CD4-positive, alpha-beta T cell treated with Interferon alpha-2 for 1 hour (primary cell): ENCODE data around the gene C1QL3.

Experiments used
- DNase-seq, 2 donors: peaks; one replicate each; pipeline ENCODE4 v3.0.0-alpha.2; 2020 to 2022

Gene C1QL3

DNA sequence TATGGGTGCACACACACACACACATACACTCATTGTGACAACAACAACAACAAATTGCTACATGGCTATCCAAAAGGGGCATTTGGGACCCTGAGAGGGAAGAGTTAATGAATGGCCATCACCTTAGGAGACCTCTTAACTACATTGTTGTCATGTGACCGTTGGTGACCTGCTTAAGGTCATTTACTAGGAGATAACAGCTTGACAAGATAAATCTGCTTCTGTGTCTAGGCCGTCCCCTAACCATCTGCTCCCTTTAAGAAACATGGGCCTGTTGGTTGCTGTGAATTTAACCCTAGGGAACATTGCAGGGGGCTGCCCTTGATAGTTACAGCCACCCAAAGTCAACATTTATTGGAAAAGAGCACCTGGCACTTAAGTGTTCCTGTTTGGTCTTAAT, 29.7 kb downstream of the C1QL3 start:
- DNase-seq: no peak

DNA sequence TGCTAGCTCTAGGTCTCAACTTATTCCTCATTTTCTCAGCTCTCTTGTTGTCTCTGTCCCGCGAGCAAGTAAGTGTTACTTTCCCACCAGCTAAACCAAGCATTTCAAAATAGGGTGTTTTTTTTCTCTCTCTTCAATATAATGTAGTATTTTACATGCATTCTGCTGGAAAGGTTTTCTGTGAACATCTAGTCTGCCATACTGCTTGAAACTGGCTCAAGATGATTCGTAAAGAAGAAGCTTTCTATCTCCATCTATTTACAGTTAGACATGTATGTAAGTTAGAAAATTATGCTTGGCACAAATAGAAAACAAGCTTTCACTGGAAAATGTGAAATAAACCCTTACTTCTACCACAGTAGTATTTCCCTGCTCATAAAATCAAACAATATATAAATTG, 31.2 kb downstream of the C1QL3 start:
- no peak for DNase-seq

DNA sequence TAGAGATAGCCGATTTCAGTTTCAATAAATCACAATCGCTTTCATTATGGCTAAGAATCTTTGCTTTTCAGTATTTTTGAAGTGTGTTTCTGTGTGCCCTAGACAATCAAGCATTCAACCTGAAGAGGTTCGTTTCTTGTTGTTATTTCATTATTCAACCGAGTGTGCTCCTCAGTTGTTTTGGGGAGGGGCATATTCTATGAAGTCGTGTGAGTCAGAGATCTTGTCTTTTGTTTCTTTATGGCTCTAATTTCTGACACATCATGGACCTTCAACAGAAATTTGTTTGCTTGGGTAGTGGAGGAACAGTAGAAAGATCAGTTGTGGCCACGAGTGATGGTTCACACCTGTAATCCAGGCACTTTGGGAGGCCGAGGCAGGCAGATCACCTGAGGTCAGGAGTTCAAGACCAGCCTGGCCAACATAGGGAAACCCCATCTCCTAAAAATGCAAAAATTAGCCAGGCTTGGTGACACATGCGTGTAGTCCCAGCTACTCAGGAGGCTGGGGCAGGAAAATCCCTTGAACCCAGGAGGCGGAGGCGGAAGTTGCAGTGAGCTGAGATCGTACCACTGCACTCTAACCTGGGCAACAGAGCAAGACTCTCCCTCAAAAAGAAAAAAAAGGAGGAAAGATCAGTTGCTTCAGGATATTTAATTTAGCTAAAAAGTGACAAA, 38.3 kb downstream of the C1QL3 start:
- no peak for DNase-seq

DNA sequence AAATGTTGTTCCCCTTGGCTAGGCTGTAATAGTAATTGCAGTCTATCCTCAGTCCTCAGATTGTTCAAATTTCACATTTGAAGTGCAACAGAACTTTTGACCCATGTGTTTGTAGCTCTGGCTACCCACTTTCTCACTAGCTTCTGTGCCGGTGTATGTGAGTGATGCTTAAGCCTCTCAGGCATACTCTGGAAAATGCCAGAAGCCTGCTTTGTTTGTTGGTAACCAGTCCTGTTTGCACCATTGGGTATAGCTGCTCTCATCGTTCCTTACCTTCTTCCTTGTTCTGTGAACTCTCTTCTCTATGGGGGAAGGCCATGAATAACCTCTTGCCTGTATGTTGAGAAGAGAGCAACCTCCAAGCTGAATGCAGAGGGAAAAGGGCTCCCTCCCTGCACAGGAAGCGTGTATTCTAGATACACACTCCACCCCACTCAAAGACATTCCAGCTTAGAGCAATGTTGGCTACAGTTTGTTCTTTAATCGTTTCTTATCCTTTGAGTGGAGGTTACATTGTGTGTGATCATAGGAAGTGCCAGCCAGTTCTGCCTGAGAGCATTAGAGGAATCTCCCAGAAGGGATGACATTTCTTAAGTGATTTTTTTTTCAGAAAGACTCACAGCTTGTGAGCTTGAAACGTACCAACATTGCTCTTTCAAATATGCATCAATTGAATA, 40.5 kb downstream of the C1QL3 start:
- DNase-seq: no peak

DNA sequence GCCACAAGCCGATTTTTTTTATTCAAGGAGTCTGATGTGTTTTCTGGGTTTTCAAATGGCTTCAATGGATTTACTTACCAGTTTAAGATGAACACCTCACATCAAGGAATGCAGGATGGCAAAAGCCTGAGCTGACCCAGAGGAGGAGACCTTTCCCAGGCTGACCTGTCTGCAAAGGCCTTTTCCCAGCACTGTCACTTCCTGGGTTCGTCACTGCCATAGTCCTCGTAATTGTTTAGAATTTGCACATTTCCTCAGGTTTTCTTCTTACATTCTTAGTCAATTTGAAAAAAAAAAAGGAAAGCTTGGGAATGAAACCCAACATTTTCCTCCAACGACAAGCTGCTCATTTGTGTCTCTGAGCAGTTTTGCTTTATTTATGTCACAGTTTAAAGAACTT, 42.9 kb downstream of the C1QL3 start:
- no peak for DNase-seq

DNA sequence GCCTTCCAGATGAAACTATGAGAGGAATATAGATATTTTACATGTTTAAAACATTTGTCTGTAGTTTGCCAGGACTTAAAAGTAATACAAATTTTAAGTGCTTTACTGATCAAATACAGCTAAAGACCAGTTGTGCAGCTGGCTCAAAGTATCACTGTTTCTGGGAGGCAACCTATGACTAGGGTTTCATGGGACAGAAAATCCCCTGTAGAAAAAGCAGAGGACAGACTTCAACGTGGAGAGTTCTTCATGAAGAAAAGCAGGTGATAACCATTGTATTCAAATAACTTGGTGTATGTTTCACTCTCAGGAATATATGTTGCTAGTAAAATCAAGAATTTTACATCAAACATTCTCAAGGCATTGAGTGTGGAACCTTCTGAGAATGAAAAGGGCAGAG, 43.9 kb downstream of the C1QL3 start:
- no peak for DNase-seq

DNA sequence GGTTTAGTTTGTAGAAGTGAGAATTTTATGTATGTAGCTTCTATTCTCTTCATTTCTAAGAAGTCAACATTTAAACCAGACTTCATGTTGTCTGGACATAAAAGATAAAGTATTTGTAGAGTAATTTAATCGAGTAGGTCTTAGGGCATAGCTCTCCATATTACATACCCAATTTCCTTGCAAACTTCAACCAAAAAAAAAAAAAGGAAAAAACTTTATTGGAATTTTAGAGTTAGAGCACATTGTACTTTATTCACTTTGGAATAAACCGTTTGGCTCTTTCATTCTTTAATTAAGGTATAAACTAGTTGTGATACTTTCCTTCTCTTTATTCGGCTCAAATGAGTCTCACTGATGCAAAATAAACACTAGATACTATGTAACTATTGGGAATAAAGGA, 48.9 kb downstream of the C1QL3 start:
- no peak for DNase-seq

DNA sequence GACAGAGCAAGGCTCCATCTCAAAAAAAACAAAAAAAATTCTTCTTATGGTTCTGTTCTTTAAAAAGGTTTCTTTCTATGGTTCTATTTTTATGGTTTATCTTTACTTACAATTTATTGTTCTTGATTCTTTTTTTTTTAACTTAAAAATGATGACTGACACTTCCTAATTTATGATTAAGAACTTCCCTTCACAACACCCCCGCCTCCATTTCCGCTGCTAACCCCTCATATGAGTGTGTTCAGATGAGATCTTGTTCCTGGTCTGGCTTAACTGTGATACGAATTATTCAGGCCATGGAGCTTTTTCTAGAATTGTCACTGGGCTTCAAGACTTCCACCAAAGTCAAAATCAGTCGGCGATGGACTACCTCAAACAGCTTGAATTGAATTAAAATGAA, 50.9 kb downstream of the C1QL3 start:
- DNase-seq: peak; percentile 12 to 22

DNA sequence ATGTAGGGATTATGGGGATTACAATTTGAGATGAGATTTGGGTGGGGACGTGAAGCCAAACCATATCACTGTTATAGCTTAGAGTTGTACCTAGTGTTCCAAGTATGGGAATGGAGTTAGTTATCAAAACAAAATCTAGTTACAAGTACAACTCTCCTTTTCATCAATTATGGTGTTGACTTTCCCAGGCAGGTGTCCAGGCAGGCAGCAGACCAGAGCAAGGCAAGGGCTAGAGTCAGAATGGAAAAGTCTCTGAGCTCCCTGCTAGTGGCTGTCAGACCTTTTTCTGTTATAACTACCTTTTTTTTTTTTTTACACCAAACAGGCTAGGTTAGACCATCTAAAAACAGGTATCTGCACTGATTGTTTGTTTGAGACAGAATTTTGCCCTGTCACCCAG, 55.7 kb downstream of the C1QL3 start:
- no peak for DNase-seq
